Activated naive CD8-positive, alpha-beta T cell treated with anti-CD3 and anti-CD28 coated beads, Interleukin-2, amount 10 ng/mL, durations not matched to agents 7 days and 5 days (primary cell): ENCODE measurements around the gene ARHGAP22. TPM values are rescaled to one million over a fixed set of nuclear protein-coding genes. Genes with fewer than 3 reads are reported as not detected.

ENCODE experiments used
- ATAC-seq: fragments of 150-1000 bp; cut with Tn5 transposase; one replicate; pipeline ENCODE4 v1.10.0; 2021; ENCODE audit warnings: low read depth, moderate library complexity
- POLR2A ChIA-PET: fragments of 350-600 bp; sonication (Branson Sonifier 250); formaldehyde crosslinking; loops from one replicate; lab custom pipeline; 2021; ENCODE audit warnings: antibody characterized with exemption; lab: Charles Lee
- DNase-seq: peaks from one replicate; pipeline ENCODE4 v3.0.0; 2021
- H3K27ac Mint-ChIP-seq: one replicate; pipeline ENCODE4 v1.8.0; 2022; ENCODE audit warnings: mild to moderate bottlenecking, mixed read lengths
- H3K27me3 Mint-ChIP-seq: one replicate; pipeline ENCODE4 v1.8.0; 2022; ENCODE audit warnings: mild to moderate bottlenecking, moderate library complexity, mixed read lengths
- H3K36me3 Mint-ChIP-seq: one replicate; pipeline ENCODE4 v1.8.0; 2021; ENCODE audit warnings: mild to moderate bottlenecking, mixed read lengths
- H3K4me1 Mint-ChIP-seq: one replicate; pipeline ENCODE4 v1.8.0; 2021; ENCODE audit warnings: mixed read lengths
- H3K4me3 Mint-ChIP-seq: one replicate; pipeline ENCODE4 v1.8.0; 2022; ENCODE audit warnings: mild to moderate bottlenecking, moderate library complexity, mixed read lengths
- H3K9me3 Mint-ChIP-seq: one replicate; pipeline ENCODE4 v1.8.0; 2021; ENCODE audit warnings: mixed read lengths
- total RNA-seq, 2 experiments: library from RNA; stranded (reverse); gene quantifications; one replicate each; pipeline ENCODE4 v1.2.3, GENCODE V29; 2021

ARHGAP22 gene
- total RNA-seq, 2 experiments from 2014 or later, result 0.26 to 0.30 TPM

- no peaks in the 10 kb centered on the region for H3K9me3 Mint-ChIP-seq
- no peak overlapping the region for H3K4me3 Mint-ChIP-seq
- no peak overlapping the region for H3K27ac Mint-ChIP-seq
- DNase-seq (no peak), ATAC-seq (no peak)
- peaks cover 5% of the 10 kb centered on the region for H3K27me3 Mint-ChIP-seq
- no peaks in the 10 kb centered on the region for H3K4me1 Mint-ChIP-seq
- H3K36me3 Mint-ChIP-seq, result no peaks in the 10 kb centered on the region
- POLR2A ChIA-PET, result no interaction called here
These were observed 50.6 kb downstream of the ARHGAP22 start for GRCh38 chr10:48554246-48554645.

- H3K36me3 Mint-ChIP-seq, result no peaks in the 10 kb centered on the region
- H3K27ac Mint-ChIP-seq, result no peak overlapping the region
- peaks cover 2% of the 10 kb centered on the region for H3K27me3 Mint-ChIP-seq
- DNase-seq (no peak), ATAC-seq (no peak)
- no peak overlapping the region for H3K4me3 Mint-ChIP-seq
- H3K9me3 Mint-ChIP-seq, result no peaks in the 10 kb centered on the region
- POLR2A ChIA-PET, result interaction anchor here (0.9 kb wide), 1 partner anchor 104 kb away, joined by 3 read pairs; no protein-coding TSS in a partner anchor
- H3K4me1 Mint-ChIP-seq, result no peaks in the 10 kb centered on the region
These were observed 51.8 kb downstream of the ARHGAP22 start for GRCh38 chr10:48552946-48553564.

- Mint-ChIP-seq H3K27me3 (no peaks in the 10 kb centered on the region), H3K4me1 (no peaks in the 10 kb centered on the region), H3K4me3 (no peak overlapping the region), H3K36me3 (no peaks in the 10 kb centered on the region), H3K27ac (no peak overlapping the region), H3K9me3 (no peaks in the 10 kb centered on the region)
- POLR2A ChIA-PET, result no interaction called here
- ATAC-seq (peak; percentile 47), DNase-seq (no peak)
These were observed 52.8 kb downstream of the ARHGAP22 start for GRCh38 chr10:48551861-48552591.

GRCh38 chr10:48550977-48551376 is 53.9 kb downstream of the ARHGAP22 start:
- POLR2A ChIA-PET, result no interaction called here

GRCh38 chr10:48550071-48550691 is 54.7 kb downstream of the ARHGAP22 start:
- Mint-ChIP-seq H3K9me3 (no peaks in the 10 kb centered on the region), H3K4me3 (no peak overlapping the region), H3K36me3 (no peaks in the 10 kb centered on the region), H3K27me3 (no peaks in the 10 kb centered on the region), H3K4me1 (no peaks in the 10 kb centered on the region), H3K27ac (no peak overlapping the region)
- no peak for ATAC-seq
- DNase-seq, result no peak
- POLR2A ChIA-PET, result no interaction called here

More at GRCh38 chr10:48550977-48551376, 53.9 kb downstream of the ARHGAP22 start:
- Mint-ChIP-seq H3K36me3 (no peaks in the 10 kb centered on the region), H3K4me1 (no peaks in the 10 kb centered on the region), H3K27ac (no peak overlapping the region), H3K4me3 (no peak overlapping the region), H3K9me3 (no peaks in the 10 kb centered on the region), H3K27me3 (no peaks in the 10 kb centered on the region)
- DNase-seq (no peak), ATAC-seq (no peak)

- H3K27me3 Mint-ChIP-seq, result no peaks in the 10 kb centered on the region
- ATAC-seq (no peak), DNase-seq (no peak)
- H3K36me3 Mint-ChIP-seq, result no peaks in the 10 kb centered on the region
- no peaks in the 10 kb centered on the region for H3K4me1 Mint-ChIP-seq
- no peak overlapping the region for H3K27ac Mint-ChIP-seq
- no peak overlapping the region for H3K4me3 Mint-ChIP-seq
- POLR2A ChIA-PET, result no interaction called here
- no peaks in the 10 kb centered on the region for H3K9me3 Mint-ChIP-seq
These were observed 55.6 kb downstream of the ARHGAP22 start for GRCh38 chr10:48549236-48549635.

- ATAC-seq (no peak), DNase-seq (no peak)
- H3K27me3 Mint-ChIP-seq, result peaks cover 3% of the 10 kb centered on the region
- no peak overlapping the region for H3K4me3 Mint-ChIP-seq
- H3K9me3 Mint-ChIP-seq, result no peaks in the 10 kb centered on the region
- no peak overlapping the region for H3K27ac Mint-ChIP-seq
- H3K4me1 Mint-ChIP-seq, result no peaks in the 10 kb centered on the region
- no peaks in the 10 kb centered on the region for H3K36me3 Mint-ChIP-seq
- POLR2A ChIA-PET, result no interaction called here
These were observed 56.2 kb downstream of the ARHGAP22 start for GRCh38 chr10:48548531-48549135.

GRCh38 chr10:48547981-48548380 is 56.9 kb downstream of the ARHGAP22 start:
- H3K4me3 Mint-ChIP-seq, result no peak overlapping the region
- H3K4me1 Mint-ChIP-seq, result no peaks in the 10 kb centered on the region
- POLR2A ChIA-PET, result no interaction called here
- H3K9me3 Mint-ChIP-seq, result no peaks in the 10 kb centered on the region
- ATAC-seq (no peak), DNase-seq (no peak)
- H3K27me3 Mint-ChIP-seq, result peaks cover 5% of the 10 kb centered on the region
- H3K36me3 Mint-ChIP-seq, result no peaks in the 10 kb centered on the region
- H3K27ac Mint-ChIP-seq, result no peak overlapping the region

GRCh38 chr10:48547061-48547895 is 57.6 kb downstream of the ARHGAP22 start:
- H3K4me3 Mint-ChIP-seq, result no peak overlapping the region
- no peaks in the 10 kb centered on the region for H3K9me3 Mint-ChIP-seq
- DNase-seq (no peak), ATAC-seq (no peak)
- H3K4me1 Mint-ChIP-seq, result no peaks in the 10 kb centered on the region
- no peak overlapping the region for H3K27ac Mint-ChIP-seq
- no peaks in the 10 kb centered on the region for H3K36me3 Mint-ChIP-seq
- H3K27me3 Mint-ChIP-seq, result peaks cover 5% of the 10 kb centered on the region
- POLR2A ChIA-PET, result no interaction called here

GRCh38 chr10:48545462-48546145 is 59.3 kb downstream of the ARHGAP22 start:
- H3K4me3 Mint-ChIP-seq, result no peak overlapping the region
- POLR2A ChIA-PET, result no interaction called here
- no peak overlapping the region for H3K27ac Mint-ChIP-seq
- H3K4me1 Mint-ChIP-seq, result no peaks in the 10 kb centered on the region
- no peaks in the 10 kb centered on the region for H3K36me3 Mint-ChIP-seq
- DNase-seq, result no peak
- no peak for ATAC-seq
- no peaks in the 10 kb centered on the region for H3K9me3 Mint-ChIP-seq
- peaks cover 5% of the 10 kb centered on the region for H3K27me3 Mint-ChIP-seq

GRCh38 chr10:48543182-48543844 is 61.6 kb downstream of the ARHGAP22 start:
- Mint-ChIP-seq H3K36me3 (no peaks in the 10 kb centered on the region), H3K27ac (no peak overlapping the region), H3K9me3 (no peaks in the 10 kb centered on the region), H3K4me1 (no peaks in the 10 kb centered on the region), H3K4me3 (no peak overlapping the region), H3K27me3 (peaks cover 6% of the 10 kb centered on the region)
- POLR2A ChIA-PET, result interaction anchor here (0.9 kb wide), 1 partner anchor 115 kb away, joined by 3 read pairs; no protein-coding TSS in a partner anchor
- DNase-seq, result no peak
- ATAC-seq, result no peak
